K562 (cell line): ENCODE results near the gene PTGR3. TPM values are rescaled to one million over a fixed set of nuclear protein-coding genes. Genes with fewer than 3 reads are reported as not detected.

ENCODE experiments used
- ATAC-seq: fragments of 200-7000 bp; cut with Tn5 transposase; 3 replicates; pipeline ENCODE4 v1.9.1; 2020; ENCODE audit warnings: moderate library complexity
- BruUV-seq: library from RNA; stranded (reverse); fragments of 400-500 nt; replicated peaks from 2 replicates; lab custom pipeline; 2021; lab: Mats Ljungman, UMichigan
- CTCF ChIA-PET: fragments of 300-600 bp; formaldehyde crosslinking; extraction: SDS; loops from one replicate; lab custom pipeline; 2021; ENCODE audit warnings: low intra/inter-chr PET ratio; lab: Yijun Ruan, JAX
- POLR2A ChIA-PET: fragments of 300-600, 350-650 bp; sonication (Branson Sonifier 250); formaldehyde crosslinking; extraction: SDS; loops from one replicate; lab custom pipeline; 2021; ENCODE audit warnings: antibody characterized with exemption, inconsistent platforms; lab: Yijun Ruan, JAX
- DNase-seq, 4 experiments: peaks; one replicate each; pipeline versions ENCODE4 v3.0.0 to v3.0.0-alpha.2; 2011 to 2018; ENCODE audit warnings: low spot score in 3 of 4, mixed read lengths in 3 of 4; ENCODE audit errors: extremely low read depth in 1 of 4
- FAIRE-seq: peaks from 2 replicates; lab custom pipeline; 2011; peaks lifted over from hg19 to GRCh38; lab: Jason Lieb, UNC
- H2AFZ ChIP-seq: 2 replicates; pipeline ENCODE4 v1.6.0; 2011; ENCODE audit warnings: low read depth, low read length, control low read depth, inconsistent platforms
- H3K27ac ChIP-seq: fragments of 200-600 bp; 3 replicates; pipeline ENCODE4 v1.8.0; 2011; ENCODE audit warnings: low read depth, mild to moderate bottlenecking, control low read depth, inconsistent platforms, low read length, moderate library complexity, mixed read lengths; ENCODE audit errors: extremely low read depth
- H3K27me3 ChIP-seq, 2 experiments: fragments of 300-600 bp in 1 of 2; 2 replicates in 1 of 2; 3 replicates in 1 of 2; pipeline versions ENCODE4 v1.6.0 to v1.8.0; 2011; ENCODE audit warnings: inconsistent platforms in 2 of 2, low read length in 2 of 2, mild to moderate bottlenecking in 1 of 2, mixed read lengths in 1 of 2, moderate library complexity in 1 of 2; ENCODE audit not compliant: control insufficient read depth in 2 of 2, insufficient read depth in 2 of 2
- H3K36me3 ChIP-seq: fragments of 300-600 bp; 3 replicates; pipeline ENCODE4 v1.8.0; 2011; ENCODE audit warnings: mild to moderate bottlenecking, low read length, inconsistent platforms; ENCODE audit not compliant: control insufficient read depth, insufficient read depth
- H3K4me1 ChIP-seq, 2 experiments: fragments of 200-600 bp in 1 of 2; replicated peaks in 1 of 2; 2 replicates in 1 of 2; 3 replicates in 1 of 2; pipeline versions ENCODE4 v1.5.1 to v1.8.0; 2011; ENCODE audit warnings: inconsistent platforms in 2 of 2, low read length in 2 of 2, mild to moderate bottlenecking in 1 of 2, mixed read lengths in 1 of 2, moderate library complexity in 1 of 2; ENCODE audit not compliant: control insufficient read depth in 2 of 2, insufficient read depth in 2 of 2
- H3K4me2 ChIP-seq: 2 replicates; pipeline ENCODE4 v1.6.1; 2011; ENCODE audit warnings: low read length, control low read depth, inconsistent platforms, mixed read lengths; ENCODE audit not compliant: insufficient read depth
- H3K4me3 ChIP-seq: fragments of 200-600 bp; sonication (generic), shearing (Covaris generic); 2 replicates; pipeline ENCODE4 v1.5.1; 2016; ENCODE audit warnings: control low read depth, inconsistent platforms
- H3K79me2 ChIP-seq: fragments of 200-600 bp; 3 replicates; pipeline ENCODE4 v1.8.0; 2011; ENCODE audit warnings: low read length, inconsistent platforms; ENCODE audit not compliant: control insufficient read depth, insufficient read depth
- H3K9ac ChIP-seq, 2 experiments: 2 replicates each; pipeline versions ENCODE4 v1.6.0 to v1.6.1; 2011; ENCODE audit warnings: low read depth in 2 of 2, low read length in 2 of 2, control low read depth in 1 of 2, inconsistent platforms in 1 of 2, mild to moderate bottlenecking in 1 of 2, mixed read lengths in 1 of 2; ENCODE audit not compliant: insufficient read depth in 1 of 2
- H3K9me1 ChIP-seq: one replicate; pipeline ENCODE4 v1.6.0; 2011; ENCODE audit warnings: inconsistent platforms, mild to moderate bottlenecking, low read length, moderate library complexity; ENCODE audit not compliant: control insufficient read depth, insufficient read depth
- H3K9me3 ChIP-seq: replicated peaks from 2 replicates; pipeline ENCODE4 v1.5.1; 2011; ENCODE audit warnings: low read depth, low read length, inconsistent platforms; ENCODE audit not compliant: control insufficient read depth, insufficient read depth
- H4K20me1 ChIP-seq: replicated peaks from 2 replicates; pipeline ENCODE4 v1.6.1; 2011; ENCODE audit warnings: low read length, inconsistent platforms, mixed read lengths; ENCODE audit not compliant: control insufficient read depth, insufficient read depth
- CHD2 ChIP-seq: IDR thresholded peaks from 2 replicates; pipeline ENCODE4 v1.6.1; 2011; ENCODE audit warnings: low read depth, low read length
- CREB1 ChIP-seq, 2 experiments: sonication (generic) in 1 of 2; formaldehyde crosslinking in 1 of 2; IDR thresholded peaks; 2 replicates each; pipeline versions ENCODE4 v1.6.1 to v1.8.0; 2012 to 2022; ENCODE audit warnings: inconsistent platforms in 1 of 2, mild to moderate bottlenecking in 1 of 2, missing genetic modification reagents in 1 of 2, moderate library complexity in 1 of 2
- ELF2 ChIP-seq: fragments of 250-450 bp; sonication (Bioruptor Pico); IDR thresholded peaks from 2 replicates; pipeline ENCODE4 v1.5.0; 2021; ENCODE audit warnings: mild to moderate bottlenecking
- HMG20B ChIP-seq: fragments of 250-450 bp; sonication (Bioruptor Pico); IDR thresholded peaks from 2 replicates; pipeline ENCODE4 v1.5.0; 2021; ENCODE audit warnings: mild to moderate bottlenecking
- SRF ChIP-seq, 2 experiments: fragments of 250-450, 450-650 bp in 1 of 2; sonication (Bioruptor Pico) in 1 of 2; sonication (generic) in 1 of 2; formaldehyde crosslinking; IDR thresholded peaks; 2 replicates each; pipeline versions ENCODE4 v1.5.0 to v1.5.1; 2020 to 2022; ENCODE audit warnings: mild to moderate bottlenecking in 1 of 2, missing genetic modification reagents in 1 of 2
- TEAD4 ChIP-seq, 2 experiments: sonication (generic) in 1 of 2; formaldehyde crosslinking in 1 of 2; IDR thresholded peaks; 2 replicates each; pipeline versions ENCODE4 v1.6.1 to v1.8.0; 2012 to 2022; ENCODE audit warnings: borderline replicate concordance in 1 of 2, inconsistent platforms in 1 of 2, low read length in 1 of 2, mild to moderate bottlenecking in 1 of 2, missing genetic modification reagents in 1 of 2
- ZNF436 ChIP-seq: fragments of 250-450, 450-650 bp; sonication (Bioruptor Pico); formaldehyde crosslinking; IDR thresholded peaks from 2 replicates; pipeline ENCODE4 v1.7.0; 2020; ENCODE audit warnings: mild to moderate bottlenecking
- WGBS: fragments of 100-300 bp; shearing (Covaris generic); methylation state at CpG from one replicate; pipeline ENCODE4 v1.1.6; 2016; ENCODE audit warnings: low coverage, mixed read lengths; ENCODE audit not compliant: insufficient coverage; ENCODE audit errors: missing lambda C conversion rate; 5-methylcytosine and 5-hydroxymethylcytosine counted together
- in situ Hi-C: fragments of 300-500 bp; cut with MboI; formaldehyde crosslinking; loops from 4 replicates; pipeline ENCODE4 v1.15.0; 2018; ENCODE audit warnings: inconsistent platforms, mixed read lengths
- intact Hi-C: fragments of 100-400 bp; cut with micrococcal nuclease; formaldehyde crosslinking; loops from 2 replicates; pipeline ENCODE4 v1.14.2; 2022
- polyA plus RNA-seq, 8 experiments: library from polyadenylated mRNA; depleted of rRNA in 4 of 8; stranded (reverse) in 5 of 8; unstranded in 3 of 8; fragments of >200 nt; fragmentation: Nextera tagmentation in 2 of 8; fragmentation: Illumina TruSeq in 1 of 8; extraction: Ambion mirVana in 2 of 8; extraction: Trizol in 1 of 8; gene quantifications; 2 replicates each; pipeline versions ENCODE4 v1.2.1 to v1.2.3, GENCODE V29; 2011 to 2014; ENCODE audit warnings: inconsistent platforms in 1 of 8, missing spikeins in 1 of 8
- total RNA-seq, 7 experiments: library from RNA; depleted of rRNA in 6 of 7; stranded (reverse); fragments of >200 nt in 6 of 7; fragmentation: Illumina TruSeq in 2 of 7; extraction: Trizol in 2 of 7; gene quantifications; 2 replicates each; pipeline versions ENCODE4 v1.2.1 to v1.2.3, GENCODE V29; 2011 to 2021; ENCODE audit warnings: low replicate concordance in 1 of 7

The PTGR3 gene
- total and polyA plus RNA-seq, 9 of the 15 experiments (the other 6 are each of a cell fraction or from before 2014, with no cell fraction given): 4.1 to 32.3 (median 15.3) TPM

- Histone ChIP-seq H3K9me3 (no peaks in the 10 kb centered on the region), H3K27ac (no peak overlapping the region), H2AFZ (no peak overlapping the region), H3K4me1 (peaks cover 6 to 24% of the 10 kb centered on the region in 2 experiments; a peak in 4 of 5 replicates), H3K9me1 (peaks cover 3% of the 10 kb centered on the region), H4K20me1 (no peaks in the 10 kb centered on the region), H3K4me3 (no peak overlapping the region), H3K27me3 (no peaks in the 10 kb centered on the region), H3K4me2 (no peak overlapping the region), H3K9ac (no peak overlapping the region), H3K79me2 (peaks cover 59% of the 10 kb centered on the region), H3K36me3 (peaks cover 25% of the 10 kb centered on the region; the same call in 2 of the 3 replicates)
- ATAC-seq (no peak), DNase-seq (no peak), FAIRE-seq (no peak)
- BruUV-seq: no TSS peak
- TF ChIP-seq CREB1 (IDR thresholded peaks at IDR 0.05): no peak
- TF ChIP-seq CREB1 (CRISPR knock-in tag; IDR thresholded peaks at IDR 0.05): no peak
- TF ChIP-seq SRF (CRISPR knock-in tag; IDR thresholded peaks at IDR 0.05): no peak
- TF ChIP-seq ELF2 (CRISPR knock-in tag): no peak
- TF ChIP-seq HMG20B (CRISPR knock-in tag): no peak
- no peak for TF ChIP-seq TEAD4 (IDR thresholded peaks at IDR 0.05; ENCODE audit: low read length)
- TF ChIP-seq TEAD4 (CRISPR knock-in tag; IDR thresholded peaks at IDR 0.05; ENCODE audit: borderline replicate concordance): no peak
- no peak for TF ChIP-seq ZNF436 (CRISPR knock-in tag)
- TF ChIP-seq CHD2: no peak
- 86% methylated on average over 5 of the region's 6 CpGs for WGBS
- POLR2A ChIA-PET: interaction anchor here (0.9 kb wide), 1 partner anchor 8 kb away, joined by 4 read pairs; the partner anchor contains the start of gene TSHZ1
- CTCF ChIA-PET: no interaction called here
- intact Hi-C loops (no loop called here), in situ Hi-C loops (no loop called here)
These were observed 6.1 kb downstream of the PTGR3 start for GRCh38 chr18:75202696-75203365.
